Measurements from ENCODE around the gene WDR33. TPM values are rescaled to one million over a fixed set of nuclear protein-coding genes. Genes with fewer than 3 reads are reported as not detected.

The WDR33 gene
- total RNA-seq, 1 donor from 2014 or later = 53.9 TPM

DNA sequence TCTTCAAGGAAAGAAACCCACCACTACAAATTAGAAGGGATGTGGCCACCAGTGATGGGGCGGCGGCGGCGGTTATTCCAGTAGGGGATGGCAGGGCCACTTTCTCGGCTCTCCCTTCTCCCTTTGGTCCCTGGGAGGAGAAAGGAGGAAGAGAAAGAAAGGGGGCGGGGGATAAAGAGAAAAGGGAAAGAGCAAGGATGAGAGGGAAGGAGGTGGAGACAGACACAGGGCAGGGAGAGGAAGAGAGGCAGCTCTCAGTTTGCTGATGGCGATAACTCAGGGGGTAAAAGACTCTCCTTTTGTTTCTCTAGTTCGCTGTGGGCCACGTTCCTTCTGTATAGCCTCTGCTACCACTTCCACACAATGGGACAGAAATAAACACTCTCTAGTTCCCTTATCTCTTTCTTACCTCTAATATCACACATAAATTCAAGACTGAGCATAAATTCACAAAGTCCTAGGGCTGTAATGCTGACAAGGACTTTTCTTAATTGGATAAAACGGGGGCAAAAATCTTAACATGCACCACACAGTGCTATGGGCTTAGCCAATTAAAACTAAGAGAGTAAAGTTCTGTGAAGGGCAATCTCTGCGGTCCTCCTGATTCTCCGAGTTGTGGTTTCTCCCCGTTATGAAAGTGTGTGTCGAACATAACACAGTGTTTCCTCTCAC lies 95.1 kb downstream of the WDR33 start:
- Histone ChIP-seq H3K36me3 (peaks cover 36% of the 10 kb centered on the region), H3K4me3 (no peak overlapping the region), H3K9me3 (no peaks in the 10 kb centered on the region), H3K27me3 (no peaks in the 10 kb centered on the region), H3K4me1 (peaks cover 6% of the 10 kb centered on the region), H3K27ac (no peak overlapping the region)
- TF ChIP-seq, protein P1, sequence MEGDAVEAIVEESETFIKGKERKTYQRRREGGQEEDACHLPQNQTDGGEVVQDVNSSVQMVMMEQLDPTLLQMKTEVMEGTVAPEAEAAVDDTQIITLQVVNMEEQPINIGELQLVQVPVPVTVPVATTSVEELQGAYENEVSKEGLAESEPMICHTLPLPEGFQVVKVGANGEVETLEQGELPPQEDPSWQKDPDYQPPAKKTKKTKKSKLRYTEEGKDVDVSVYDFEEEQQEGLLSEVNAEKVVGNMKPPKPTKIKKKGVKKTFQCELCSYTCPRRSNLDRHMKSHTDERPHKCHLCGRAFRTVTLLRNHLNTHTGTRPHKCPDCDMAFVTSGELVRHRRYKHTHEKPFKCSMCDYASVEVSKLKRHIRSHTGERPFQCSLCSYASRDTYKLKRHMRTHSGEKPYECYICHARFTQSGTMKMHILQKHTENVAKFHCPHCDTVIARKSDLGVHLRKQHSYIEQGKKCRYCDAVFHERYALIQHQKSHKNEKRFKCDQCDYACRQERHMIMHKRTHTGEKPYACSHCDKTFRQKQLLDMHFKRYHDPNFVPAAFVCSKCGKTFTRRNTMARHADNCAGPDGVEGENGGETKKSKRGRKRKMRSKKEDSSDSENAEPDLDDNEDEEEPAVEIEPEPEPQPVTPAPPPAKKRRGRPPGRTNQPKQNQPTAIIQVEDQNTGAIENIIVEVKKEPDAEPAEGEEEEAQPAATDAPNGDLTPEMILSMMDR (IDR thresholded peaks at IDR 0.05) = no peak
- DNase-seq (no peak), ATAC-seq (no peak)
- intact Hi-C loops (cut with DNase I) = no loop called here

DNA sequence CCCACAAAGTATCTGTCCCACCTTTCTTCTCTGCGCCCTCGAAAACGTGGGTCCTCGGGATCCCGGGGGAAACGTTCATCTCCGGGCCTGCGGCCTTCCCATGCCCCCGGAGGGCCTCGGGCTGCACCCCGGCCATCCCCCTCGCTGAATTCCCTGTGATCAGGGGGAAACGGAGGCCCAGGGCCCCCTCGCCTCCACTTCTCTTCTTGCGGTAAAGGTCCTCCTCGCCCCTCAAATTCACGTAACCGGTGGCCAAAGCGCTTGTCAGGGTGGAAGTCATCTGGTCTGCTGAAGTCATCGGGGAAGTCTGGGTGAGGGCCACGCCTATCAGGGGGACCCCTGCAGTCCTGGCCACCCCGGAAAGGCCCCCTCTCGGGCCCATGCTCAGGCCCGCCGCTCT lies 97.4 kb downstream of the WDR33 start:
- no peak overlapping the region for H3K27ac ChIP-seq
- no peak for DNase-seq
- peak; percentile 32 for ATAC-seq
- no peaks in the 10 kb centered on the region for H3K9me3 ChIP-seq
- TF ChIP-seq, protein P1 (IDR thresholded peaks at IDR 0.05) = no peak
- no peak overlapping the region for H3K4me3 ChIP-seq
- intact Hi-C loops (cut with DNase I) = no loop called here
- peaks cover 6% of the 10 kb centered on the region for H3K4me1 ChIP-seq
- H3K36me3 ChIP-seq = peaks cover 27% of the 10 kb centered on the region
- H3K27me3 ChIP-seq = no peaks in the 10 kb centered on the region

DNA sequence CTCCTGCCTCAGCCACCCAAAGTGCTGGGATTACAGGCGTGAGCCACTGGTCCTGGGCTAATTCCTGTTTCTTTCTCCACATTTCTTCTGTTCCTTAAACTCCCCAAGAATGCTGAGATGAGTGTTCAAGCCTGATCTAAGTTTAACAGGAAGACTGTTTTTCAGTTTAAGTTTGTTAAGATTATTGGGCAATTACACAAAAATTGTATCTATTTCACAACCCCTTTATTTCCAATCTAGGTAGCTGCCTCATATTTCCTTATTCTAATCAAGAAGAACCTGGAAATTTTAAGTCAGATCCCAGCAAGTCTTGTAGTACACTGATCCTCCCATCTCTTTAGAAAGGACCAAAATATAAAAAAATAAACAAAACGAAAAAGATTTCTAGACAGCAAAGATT lies 98.0 kb downstream of the WDR33 start:
- TF ChIP-seq, protein P1 (IDR thresholded peaks at IDR 0.05) = no peak
- peaks cover 27% of the 10 kb centered on the region for H3K36me3 ChIP-seq
- H3K27me3 ChIP-seq = no peaks in the 10 kb centered on the region
- no peak for DNase-seq
- no peak overlapping the region for H3K27ac ChIP-seq
- H3K4me1 ChIP-seq = peaks cover 10% of the 10 kb centered on the region
- H3K4me3 ChIP-seq = no peak overlapping the region
- intact Hi-C loops (cut with DNase I) = no loop called here
- H3K9me3 ChIP-seq = no peaks in the 10 kb centered on the region
- ATAC-seq = no peak

DNA sequence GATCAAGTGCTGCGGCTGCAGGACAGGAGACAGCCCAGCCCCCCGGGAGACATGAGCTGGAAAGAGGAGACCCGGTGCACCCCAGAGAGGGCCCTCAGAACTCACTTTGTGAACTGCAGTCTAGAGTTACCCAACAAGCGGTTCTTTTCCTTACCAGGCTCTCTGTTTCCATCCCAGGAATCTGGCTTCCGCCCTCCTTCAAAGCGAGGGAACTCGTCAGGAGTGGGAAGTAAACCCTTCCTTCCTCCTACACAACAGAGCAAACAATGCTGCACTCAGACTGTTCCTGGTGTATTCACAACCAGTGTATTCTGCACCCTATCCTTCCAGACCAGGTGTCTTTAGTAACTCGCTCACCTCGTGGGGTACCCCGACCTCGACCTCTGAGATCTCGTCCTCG lies 101.6 kb downstream of the WDR33 start:
- no peak for ATAC-seq
- TF ChIP-seq, protein P1 (IDR thresholded peaks at IDR 0.05) = no peak
- H3K9me3 ChIP-seq = no peaks in the 10 kb centered on the region
- peaks cover 27% of the 10 kb centered on the region for H3K4me1 ChIP-seq
- DNase-seq = no peak
- H3K27me3 ChIP-seq = no peaks in the 10 kb centered on the region
- H3K27ac ChIP-seq = no peak overlapping the region
- peaks cover 47% of the 10 kb centered on the region for H3K36me3 ChIP-seq
- no peak overlapping the region for H3K4me3 ChIP-seq
- intact Hi-C loops (cut with DNase I) = no loop called here

DNA sequence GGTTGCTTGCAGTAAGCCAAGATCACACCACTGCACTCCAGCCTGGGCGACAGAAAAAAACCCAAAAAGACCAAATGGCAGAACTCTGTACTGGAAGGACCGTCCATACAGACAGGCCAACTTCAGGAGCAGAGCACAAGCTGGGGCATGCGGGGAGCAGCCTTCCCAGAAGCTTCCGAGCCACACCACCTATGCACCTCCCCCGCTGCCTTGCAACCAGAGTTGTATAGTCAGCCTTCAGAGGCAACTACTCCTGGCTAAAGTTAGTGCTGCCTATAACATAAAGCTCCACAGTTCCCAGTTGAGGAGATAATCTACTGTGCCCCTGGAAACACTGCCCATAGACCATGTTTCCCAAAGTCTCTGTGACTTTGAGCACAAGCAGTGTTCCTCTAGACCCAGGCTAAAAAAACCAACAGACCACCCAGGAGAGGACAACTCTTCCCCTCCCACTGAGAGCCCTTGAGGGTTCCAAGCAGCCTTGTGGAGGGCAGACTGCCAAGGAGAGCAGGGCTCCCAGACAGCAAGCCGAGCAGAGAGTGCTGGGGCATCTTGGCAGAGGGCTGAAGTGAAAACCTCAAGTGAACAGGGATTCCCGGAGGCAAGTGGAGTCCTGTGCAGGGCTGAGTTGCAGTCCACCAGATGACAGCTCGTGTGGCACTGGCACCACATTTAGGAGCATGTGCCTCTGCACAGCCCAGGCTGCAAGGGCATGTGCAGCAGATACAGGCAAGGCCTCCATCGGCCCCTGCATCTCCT lies 102.9 kb downstream of the WDR33 start:
- intact Hi-C loops (cut with DNase I) = no loop called here
- H3K27me3 ChIP-seq = no peaks in the 10 kb centered on the region
- no peak for DNase-seq
- peak; percentile 40 for ATAC-seq
- H3K9me3 ChIP-seq = no peaks in the 10 kb centered on the region
- H3K36me3 ChIP-seq = peaks cover 44% of the 10 kb centered on the region
- peaks cover 40% of the 10 kb centered on the region for H3K4me1 ChIP-seq
- no peak overlapping the region for H3K27ac ChIP-seq
- TF ChIP-seq, protein P1 (IDR thresholded peaks at IDR 0.05) = no peak
- no peak overlapping the region for H3K4me3 ChIP-seq

All from upper lobe of right lung (tissue), 1 donor.